Colonic mucosa (tissue), 4 donors: ENCODE measurements around the gene ACBD6. TPM values are rescaled to one million over a fixed set of nuclear protein-coding genes. Genes with fewer than 3 reads are reported as not detected.

Experiments
- DNase-seq: peaks from one replicate; pipeline ENCODE4 v3.0.0-alpha.2; 2020
- H3K27ac ChIP-seq: fragments of 200-600 bp; one replicate; pipeline ENCODE4 v1.8.0; 2021
- H3K27me3 ChIP-seq: fragments of 200-600 bp; one replicate; pipeline ENCODE4 v1.8.0; 2021
- H3K36me3 ChIP-seq: fragments of 200-600 bp; one replicate; pipeline ENCODE4 v1.8.0; 2021
- H3K4me1 ChIP-seq: fragments of 200-600 bp; one replicate; pipeline ENCODE4 v1.8.0; 2021; ENCODE audit warnings: mild to moderate bottlenecking
- H3K4me3 ChIP-seq: fragments of 200-600 bp; one replicate; pipeline ENCODE4 v1.8.0; 2021
- H3K9ac ChIP-seq, 2 donors: one replicate each; pipeline ENCODE4 v1.7.0; 2013; ENCODE audit warnings: control low read depth in 2 of 2, low read depth in 2 of 2, low read length in 2 of 2
- H3K9me3 ChIP-seq: fragments of 200-600 bp; one replicate; pipeline ENCODE4 v1.8.0; 2021
- CTCF ChIP-seq: fragments of 200-600 bp; IDR thresholded peaks from one replicate; pipeline ENCODE4 v1.8.0; 2022; ENCODE audit warnings: antibody characterized with exemption, mild to moderate bottlenecking
- intact Hi-C: fragments of 100-400 bp; cut with DNase I; formaldehyde crosslinking; loops from one replicate; pipeline ENCODE4 v1.14.1; 2022
- total RNA-seq, 2 donors: library from RNA; stranded (reverse); fragmentation: NEBNext Ultra II Directional in 1 of 2; extraction: Animal tissue kit (Norgen Biotek cat#: 25700) in 1 of 2; gene quantifications; one replicate each; pipeline ENCODE4 v1.2.1, GENCODE V29; 2021
- donor health status: healthy.
- donor health status: DM: no; HTN: no; CAD: no.
- donor health status: DM: no; HTN: no; CAD: no.

ACBD6 gene
- total RNA-seq, 2 donors from 2014 or later, result 16.1 to 25.8 TPM

- Histone ChIP-seq H3K27ac (no peak overlapping the region), H3K9ac (no peak overlapping the region), H3K27me3 (no peaks in the 10 kb centered on the region), H3K4me3 (no peak overlapping the region), H3K36me3 (no peaks in the 10 kb centered on the region), H3K4me1 (peaks cover 6% of the 10 kb centered on the region), H3K9me3 (no peaks in the 10 kb centered on the region)
- no peak for DNase-seq
- TF ChIP-seq CTCF, result no peak
- intact Hi-C loops, result no loop called here
Measured at GRCh38 chr1:180268556-180269075, 233.8 kb downstream of the ACBD6 start.

- Histone ChIP-seq H3K4me1 (peaks cover 6% of the 10 kb centered on the region), H3K4me3 (no peak overlapping the region), H3K27me3 (no peaks in the 10 kb centered on the region), H3K9ac (no peak overlapping the region), H3K27ac (no peak overlapping the region), H3K9me3 (no peaks in the 10 kb centered on the region), H3K36me3 (no peaks in the 10 kb centered on the region)
- intact Hi-C loops, result no loop called here
- no peak for TF ChIP-seq CTCF
- DNase-seq, result no peak
Measured at GRCh38 chr1:180267761-180268555, 234.4 kb downstream of the ACBD6 start.

GRCh38 chr1:180267211-180267561 is 235.2 kb downstream of the ACBD6 start:
- intact Hi-C loops, result no loop called here
- Histone ChIP-seq H3K9me3 (no peaks in the 10 kb centered on the region), H3K36me3 (no peaks in the 10 kb centered on the region), H3K27ac (no peak overlapping the region), H3K27me3 (no peaks in the 10 kb centered on the region), H3K4me1 (peaks cover 6% of the 10 kb centered on the region), H3K4me3 (no peak overlapping the region), H3K9ac (no peak overlapping the region)
- no peak for TF ChIP-seq CTCF
- no peak for DNase-seq

GRCh38 chr1:180266275-180267210 is 235.8 kb downstream of the ACBD6 start:
- TF ChIP-seq CTCF, result no peak
- Histone ChIP-seq H3K4me3 (no peak overlapping the region), H3K36me3 (no peaks in the 10 kb centered on the region), H3K9ac (no peak overlapping the region), H3K27ac (no peak overlapping the region), H3K27me3 (no peaks in the 10 kb centered on the region), H3K4me1 (peaks cover 3% of the 10 kb centered on the region), H3K9me3 (no peaks in the 10 kb centered on the region)
- intact Hi-C loops, result no loop called here
- no peak for DNase-seq

GRCh38 chr1:180265871-180266270 is 236.5 kb downstream of the ACBD6 start:
- no peaks in the 10 kb centered on the region for H3K4me1 ChIP-seq
- no peak overlapping the region for H3K9ac ChIP-seq
- no peak overlapping the region for H3K4me3 ChIP-seq
- intact Hi-C loops, result no loop called here
- no peak for TF ChIP-seq CTCF
- H3K27me3 ChIP-seq, result no peaks in the 10 kb centered on the region
- H3K27ac ChIP-seq, result no peak overlapping the region
- no peaks in the 10 kb centered on the region for H3K9me3 ChIP-seq
- no peaks in the 10 kb centered on the region for H3K36me3 ChIP-seq
- no peak for DNase-seq
